ENCODE measurements around the gene APBA2. TPM values are rescaled to one million over a fixed set of nuclear protein-coding genes. Genes with fewer than 3 reads are reported as not detected.
A peak's percentile ranks its signal among the peaks of the same experiment; 100 is the strongest.

APBA2 gene
- total and polyA plus RNA-seq, 7 donors: 0.06 to 0.36 (median 0.08) TPM; not detected in 2

GRCh38 chr15:29103824-29104565 is 218.2 kb downstream of the APBA2 start:
- H3K27me3 ChIP-seq (ENCODE audit: insufficient read depth in 3 of 3, low read length in 2 of 3): peaks cover 0 to 15% (median 7%) of the 10 kb centered on the region in 3 donors
- H3K27ac ChIP-seq: no peak overlapping the region
- WGBS, 3 donors: 14 to 16% (median 16%) methylated on average over 43 to 47 of the region's 47 CpGs
- no peaks in the 10 kb centered on the region for H3K9me3 ChIP-seq
- peak overlapping the region; percentile 50 for H3K4me3 ChIP-seq
- peak; percentile 39 to 76 (median 66) for ATAC-seq
- TF ChIP-seq CTCF (IDR thresholded peaks at IDR 0.05): peak; percentile 60
- DNase-seq: peak; percentile 63 to 76
- no peaks in the 10 kb centered on the region for H3K36me3 ChIP-seq (ENCODE audit: insufficient read depth in 1 of 2, low read depth in 1 of 2)
- no peaks in the 10 kb centered on the region for H3K4me1 ChIP-seq
- intact Hi-C loops (cut with DNase I): no loop called here

GRCh38 chr15:29104566-29104880 is 218.7 kb downstream of the APBA2 start:
- Histone ChIP-seq H3K9me3 (no peaks in the 10 kb centered on the region), H3K36me3 (ENCODE audit: insufficient read depth in 1 of 2, low read depth in 1 of 2) (no peaks in the 10 kb centered on the region), H3K27ac (no peak overlapping the region), H3K4me3 (no peak overlapping the region), H3K4me1 (no peaks in the 10 kb centered on the region), H3K27me3 (ENCODE audit: insufficient read depth in 3 of 3, low read length in 2 of 3) (peaks cover 0 to 15% (median 7%) of the 10 kb centered on the region in 3 donors)
- DNase-seq (peak in 1 of 2 donors; percentile 45), ATAC-seq (no peak)
- TF ChIP-seq CTCF (IDR thresholded peaks at IDR 0.05): no peak
- 73 to 87% (median 80%) methylated on average over 6 of the region's 6 CpGs for WGBS, 3 donors
- intact Hi-C loops (cut with DNase I): no loop called here

- Histone ChIP-seq H3K36me3 (ENCODE audit: insufficient read depth in 1 of 2, low read depth in 1 of 2) (no peaks in the 10 kb centered on the region), H3K9me3 (no peaks in the 10 kb centered on the region), H3K27ac (no peak overlapping the region), H3K4me3 (no peak overlapping the region), H3K4me1 (no peaks in the 10 kb centered on the region), H3K27me3 (ENCODE audit: insufficient read depth in 3 of 3, low read length in 2 of 3) (peaks cover 0 to 15% (median 6%) of the 10 kb centered on the region in 3 donors)
- no peak for ATAC-seq
- no peak for TF ChIP-seq CTCF (IDR thresholded peaks at IDR 0.05)
- intact Hi-C loops (cut with DNase I): no loop called here
- peak in 1 of 2 donors; percentile 32 for DNase-seq
- 81 to 87% (median 82%) methylated on average over 22 of the region's 22 CpGs for WGBS, 3 donors
Measured at GRCh38 chr15:29105151-29105854, 219.5 kb downstream of the APBA2 start.

GRCh38 chr15:29106116-29106515 is 220.3 kb downstream of the APBA2 start:
- no peaks in the 10 kb centered on the region for H3K9me3 ChIP-seq
- H3K36me3 ChIP-seq (ENCODE audit: insufficient read depth in 1 of 2, low read depth in 1 of 2): no peaks in the 10 kb centered on the region
- no peak for DNase-seq
- peaks cover 0 to 15% (median 6%) of the 10 kb centered on the region in 3 donors for H3K27me3 ChIP-seq (ENCODE audit: insufficient read depth in 3 of 3, low read length in 2 of 3)
- no peaks in the 10 kb centered on the region for H3K4me1 ChIP-seq
- H3K27ac ChIP-seq: no peak overlapping the region
- ATAC-seq: no peak
- no peak overlapping the region for H3K4me3 ChIP-seq
- WGBS, 3 donors: 84 to 94% (median 89%) methylated on average over 4 of the region's 4 CpGs
- no peak for TF ChIP-seq CTCF (IDR thresholded peaks at IDR 0.05)
- intact Hi-C loops (cut with DNase I): no loop called here

Measured in psoas muscle (tissue), 8 donors.